ENCODE measurements around the gene ADAM22.

- TF ChIP-seq CTCF (IDR thresholded peaks at IDR 0.05): no peak
- TF ChIP-seq POLR2A (IDR thresholded peaks at IDR 0.05): no peak
Measured at GRCh38 chr7:88127637-88128290, 193.7 kb downstream of the ADAM22 start.
